NCI-H526 (cell line): ENCODE measurements around the gene SDCBP2.

Experiments used
- DNase-seq, 2 experiments: peaks; one replicate each; lab custom pipeline; 2025; lab: John Stamatoyannopoulos, UW

The SDCBP2 gene, protein sequence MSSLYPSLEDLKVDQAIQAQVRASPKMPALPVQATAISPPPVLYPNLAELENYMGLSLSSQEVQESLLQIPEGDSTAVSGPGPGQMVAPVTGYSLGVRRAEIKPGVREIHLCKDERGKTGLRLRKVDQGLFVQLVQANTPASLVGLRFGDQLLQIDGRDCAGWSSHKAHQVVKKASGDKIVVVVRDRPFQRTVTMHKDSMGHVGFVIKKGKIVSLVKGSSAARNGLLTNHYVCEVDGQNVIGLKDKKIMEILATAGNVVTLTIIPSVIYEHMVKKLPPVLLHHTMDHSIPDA

DNA sequence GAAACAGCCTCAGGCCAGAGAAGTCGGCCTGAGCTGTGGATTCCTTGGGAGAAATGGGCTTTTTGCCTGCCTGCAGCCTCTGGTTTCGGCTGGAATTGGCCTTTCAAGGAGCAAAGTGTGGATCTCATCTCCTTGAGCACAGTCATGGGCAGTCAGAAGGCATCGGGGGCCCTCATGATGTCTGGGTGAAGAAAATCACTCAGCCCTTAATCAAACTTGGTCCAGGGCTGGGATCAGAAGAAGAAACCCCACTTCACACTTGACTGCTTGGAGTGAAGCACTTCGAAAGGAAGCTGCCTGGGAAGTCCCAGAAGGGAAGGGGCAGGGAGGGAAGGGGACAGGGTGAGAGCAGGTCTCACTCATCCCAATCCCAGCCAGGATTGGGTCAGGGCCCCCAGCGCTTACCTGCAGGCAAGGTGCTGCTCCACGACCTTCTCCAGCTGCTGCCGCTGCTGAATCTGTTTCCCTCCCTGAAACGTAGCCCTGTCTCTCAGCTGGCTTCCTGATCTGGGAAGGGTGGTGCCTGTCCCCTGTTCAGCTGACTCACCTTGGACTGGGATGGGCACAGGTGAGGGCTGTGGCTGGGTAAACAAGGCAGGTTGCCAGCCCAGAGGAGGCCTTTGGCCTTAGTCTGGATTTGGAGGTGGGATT is at the start of gene SDCBP2:
TSS of gene SDCBP2 (minus strand) at position 460 of the 651 bp plus-strand sequence. CDS start 8,723 bp downstream, outside the sequence.
- DNase-seq: no peak

- no peak for DNase-seq
These were observed 49.8 kb upstream of the SDCBP2 start for GRCh38 chr20:1378735-1379125.

DNA sequence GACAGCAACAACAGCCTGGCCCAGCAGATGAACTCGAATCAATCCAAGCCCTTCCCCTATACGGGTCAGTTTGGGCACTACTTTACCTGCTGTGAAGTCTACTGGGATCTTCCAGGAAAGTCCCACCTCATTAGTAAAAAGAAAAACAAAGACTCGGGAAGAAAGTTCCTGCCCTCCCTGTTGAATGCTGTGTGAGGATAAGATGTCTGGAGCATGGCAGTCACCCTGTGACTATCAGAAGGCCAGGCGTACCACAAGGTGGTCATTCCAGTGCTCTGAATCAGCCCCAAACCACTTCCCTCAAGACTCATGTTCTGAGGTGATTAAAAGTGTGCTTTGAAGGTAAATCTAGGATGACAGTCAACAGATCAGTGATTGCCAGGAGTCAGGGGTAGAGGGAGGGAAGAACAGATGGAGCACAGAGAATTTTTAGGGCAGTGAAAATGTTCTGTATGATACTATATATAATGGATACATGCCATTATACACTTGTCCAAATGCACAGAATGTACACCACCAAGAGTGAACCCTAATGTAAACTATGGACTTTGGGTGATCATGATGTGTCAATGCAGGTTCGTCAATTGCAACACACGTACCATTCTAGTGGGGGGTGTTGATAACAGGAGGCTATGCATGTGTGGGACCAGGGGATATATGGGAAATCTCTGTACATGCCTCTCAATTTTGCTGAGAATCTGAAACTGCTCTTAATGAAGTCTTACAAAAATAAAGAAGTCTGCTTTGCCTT is 49.2 kb upstream of the SDCBP2 start:
- no peak for DNase-seq

DNA sequence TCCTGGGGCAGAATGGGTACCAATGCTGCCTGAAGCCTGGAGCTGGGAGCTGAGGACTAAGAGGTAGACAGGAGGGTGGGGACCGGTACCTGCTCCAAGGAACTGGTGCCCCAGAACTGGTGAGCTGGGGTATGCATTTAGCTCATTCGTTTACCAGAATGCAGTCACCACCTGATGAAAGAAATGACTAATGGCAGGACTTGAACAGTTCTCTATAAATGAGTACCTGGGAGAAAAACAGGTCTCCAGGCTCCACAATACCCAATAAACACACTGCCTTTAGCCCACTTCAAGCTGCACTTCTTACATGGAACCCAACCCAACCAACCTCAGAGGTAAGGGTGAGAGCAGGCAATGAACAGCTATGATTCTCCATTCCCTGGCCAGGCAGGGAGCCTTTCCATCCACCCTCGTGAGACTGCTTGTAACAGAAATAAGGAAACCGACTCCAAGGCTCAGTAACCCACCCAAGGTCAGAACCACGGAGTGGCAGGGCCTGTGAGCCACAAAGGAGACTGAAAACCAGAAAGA is 48.5 kb upstream of the SDCBP2 start:
- no peak for DNase-seq

DNA sequence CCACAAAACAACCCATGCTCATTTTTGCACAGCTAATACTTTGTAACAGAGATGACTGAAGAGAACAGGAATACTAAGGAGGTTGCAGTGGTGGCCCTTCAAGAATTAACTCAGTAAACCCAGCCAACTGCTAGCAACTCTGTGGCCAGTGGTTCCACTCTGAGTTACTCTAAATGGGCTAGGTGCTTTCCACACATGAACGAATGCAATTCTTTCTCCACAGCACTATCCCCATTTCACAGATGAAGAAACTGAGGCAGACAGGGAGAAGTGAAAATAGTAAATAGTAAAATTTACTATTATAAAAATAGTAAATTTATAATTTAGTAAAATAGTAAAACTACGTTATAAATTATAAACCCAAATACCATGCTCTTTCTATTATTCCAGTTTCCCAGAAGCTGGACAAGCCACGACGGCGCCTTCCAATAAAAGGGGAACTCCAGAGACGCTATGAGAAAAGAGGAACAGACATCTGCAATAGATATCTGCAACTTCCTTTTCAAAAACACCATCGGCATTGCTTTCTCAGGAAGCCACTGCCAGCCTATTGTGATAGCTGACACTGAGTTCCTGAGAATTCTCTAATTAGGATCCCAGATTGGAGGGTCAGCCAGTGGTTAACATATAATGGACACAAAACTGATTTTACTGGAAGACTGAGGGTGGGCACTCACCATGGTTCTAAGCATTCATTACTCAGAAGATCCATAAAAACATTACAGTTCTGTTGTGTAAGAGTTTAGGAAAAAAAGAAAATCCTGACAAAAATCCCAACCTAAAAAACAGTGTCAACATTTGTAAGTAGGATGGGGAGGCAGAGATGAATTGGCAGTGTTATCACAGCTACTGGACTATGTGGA is 47.7 kb upstream of the SDCBP2 start:
- DNase-seq: no peak

GRCh38 chr20:1376007-1376406 is 47.1 kb upstream of the SDCBP2 start:
- no peak for DNase-seq

DNA sequence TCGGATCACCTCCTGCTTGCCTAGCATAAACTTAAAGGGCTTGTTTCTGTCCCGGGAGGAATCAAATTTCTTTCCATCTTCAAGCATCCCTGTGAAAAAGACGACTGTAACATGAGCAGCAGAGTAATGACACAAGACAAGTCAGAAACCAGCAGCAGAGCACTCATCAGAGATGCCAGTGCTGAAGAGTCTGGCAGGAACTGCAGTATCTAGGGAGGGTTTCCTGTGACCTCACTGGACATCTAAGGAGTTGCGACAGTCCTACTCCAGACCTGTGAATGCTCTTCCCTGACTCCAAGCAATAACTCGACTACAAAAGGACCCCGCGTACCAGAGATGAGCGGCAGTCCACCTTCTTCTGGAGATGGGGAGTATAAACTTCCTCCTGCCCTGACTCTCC is 46.6 kb upstream of the SDCBP2 start:
- no peak for DNase-seq

DNA sequence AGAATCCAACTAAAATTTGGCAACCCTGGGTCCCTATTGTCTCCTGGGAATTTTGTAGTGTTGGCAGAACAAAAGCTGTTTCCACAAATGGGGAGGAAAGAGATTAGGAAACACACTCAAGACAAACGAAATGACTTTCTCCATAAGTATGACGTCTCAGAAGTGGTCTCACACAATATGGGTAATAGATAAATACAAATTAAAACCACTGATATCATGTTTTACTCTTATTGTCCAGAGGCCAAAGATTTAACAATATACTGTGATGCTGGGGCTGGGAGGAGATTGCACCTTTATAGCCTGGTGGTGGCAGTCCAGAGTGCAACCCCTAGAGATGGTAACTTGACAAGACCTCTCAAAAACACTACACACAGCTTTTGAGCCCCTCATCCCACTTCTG is 45.3 kb upstream of the SDCBP2 start:
- no peak for DNase-seq

DNA sequence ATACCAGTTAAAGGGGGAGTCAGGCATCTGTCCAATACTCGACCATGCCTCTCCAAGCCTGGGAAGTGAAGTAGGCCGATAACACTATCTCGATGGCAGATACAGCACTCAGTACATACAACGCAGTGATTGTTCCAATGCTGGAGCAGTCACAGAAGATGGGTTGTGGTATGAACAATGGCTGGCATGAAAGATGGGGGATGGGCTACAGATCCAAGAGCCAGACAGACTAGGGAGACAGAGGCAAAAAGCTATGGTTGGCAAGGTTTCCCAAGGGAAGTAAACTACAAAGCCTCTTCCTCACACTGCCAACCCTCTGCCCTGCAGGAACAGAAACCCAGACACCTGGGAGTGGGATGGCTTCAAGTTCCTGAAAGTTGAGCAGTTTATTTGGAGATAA is 44.7 kb upstream of the SDCBP2 start:
- no peak for DNase-seq

- DNase-seq: no peak
These were observed 44.1 kb upstream of the SDCBP2 start for GRCh38 chr20:1373036-1373435.

- DNase-seq: no peak
These were observed 43.0 kb upstream of the SDCBP2 start for GRCh38 chr20:1371830-1372539.

GRCh38 chr20:1371202-1371782 is 42.4 kb upstream of the SDCBP2 start:
- DNase-seq: no peak

DNA sequence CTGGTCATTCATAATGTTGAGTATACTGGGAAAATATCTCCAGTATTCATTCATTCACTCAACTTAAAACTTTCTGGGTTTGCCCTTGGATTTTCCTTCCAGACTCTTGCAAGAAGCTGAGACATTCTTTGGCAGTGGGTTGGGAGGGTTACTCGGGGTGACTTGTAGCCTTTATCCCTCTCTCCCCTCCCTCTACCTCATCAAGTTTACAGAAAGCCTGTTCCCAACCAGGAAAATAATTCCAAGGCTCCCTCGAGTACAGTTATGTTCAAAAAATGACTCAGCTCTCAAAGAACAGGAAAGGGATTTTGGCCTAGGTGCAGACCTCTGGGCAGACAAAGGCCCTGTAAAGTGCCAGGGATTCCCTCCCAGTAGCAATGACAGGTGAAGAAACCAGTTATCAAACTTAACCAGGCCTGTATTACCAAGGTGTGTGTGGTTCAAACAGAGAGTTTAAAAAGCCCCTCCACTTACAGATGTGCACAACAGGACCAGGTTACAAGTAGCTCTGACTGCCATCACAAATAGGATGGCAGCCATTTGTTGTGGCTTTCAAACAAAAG is 41.7 kb upstream of the SDCBP2 start:
- DNase-seq: no peak

DNA sequence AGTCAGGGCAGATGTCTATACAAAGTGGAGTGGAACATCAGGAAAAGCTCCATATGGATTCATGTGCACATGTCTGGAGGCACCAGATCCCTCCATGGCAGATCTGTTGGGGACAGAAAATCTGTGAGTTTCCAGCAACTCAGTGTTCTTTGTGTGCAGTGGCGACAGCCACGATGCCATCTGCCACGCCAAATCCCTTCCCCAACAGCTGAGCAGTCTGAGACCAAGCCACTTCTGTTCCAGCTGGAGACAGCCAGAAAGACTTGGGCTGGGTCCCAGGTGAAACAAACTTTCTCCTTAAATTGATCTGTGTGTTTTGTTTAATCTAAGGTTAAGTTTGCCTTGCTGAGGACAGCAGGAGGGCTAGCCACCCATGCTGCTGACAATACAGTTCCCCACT is 41.0 kb upstream of the SDCBP2 start:
- DNase-seq: no peak

- no peak for DNase-seq
These were observed 39.7 kb upstream of the SDCBP2 start for GRCh38 chr20:1368448-1369199.

GRCh38 chr20:1367479-1367878 is 38.5 kb upstream of the SDCBP2 start:
- no peak for DNase-seq

GRCh38 chr20:1364106-1364505 is 35.2 kb upstream of the SDCBP2 start:
- no peak for DNase-seq

- DNase-seq: no peak
These were observed 34.6 kb upstream of the SDCBP2 start for GRCh38 chr20:1363522-1363921.

DNA sequence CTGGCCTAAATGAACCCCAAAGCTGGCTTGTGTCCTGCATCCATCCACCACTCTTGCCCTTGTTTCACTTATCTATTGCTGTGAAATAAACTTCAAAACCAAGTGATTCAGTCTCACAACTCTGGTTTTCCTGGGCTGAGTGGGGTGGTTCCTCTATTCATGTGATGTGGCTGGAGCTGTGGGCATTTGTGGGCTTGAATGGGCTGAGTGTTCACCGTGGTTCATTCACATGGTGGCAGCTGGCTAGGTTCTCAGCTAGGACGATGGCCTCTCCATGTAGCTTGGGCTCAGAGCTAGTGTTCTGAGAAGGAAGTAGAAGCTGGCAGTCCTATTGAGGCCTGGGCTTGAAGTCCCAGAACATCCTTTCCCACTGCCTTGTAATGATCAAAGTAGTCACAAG is 33.5 kb upstream of the SDCBP2 start:
- no peak for DNase-seq
